ENCODE data around the gene KCNH1.

The KCNH1 gene

DNA sequence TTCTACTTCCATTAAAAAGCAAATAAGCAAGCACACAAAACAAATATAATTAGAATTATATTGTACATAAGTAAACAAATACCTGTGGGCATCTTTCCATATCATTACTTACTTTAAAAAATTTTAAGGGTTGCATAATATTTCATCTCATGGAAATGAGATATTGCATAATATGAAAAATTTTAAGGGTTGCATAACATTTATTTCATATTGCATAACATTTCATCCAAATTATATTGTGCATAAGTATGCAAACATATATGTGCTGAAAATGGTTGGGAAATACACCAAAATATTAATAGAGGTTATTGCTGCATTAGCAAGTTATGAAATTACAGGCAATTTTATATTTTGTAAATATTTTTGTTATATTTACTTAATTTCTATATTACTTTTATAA, 213.7 kb downstream of the KCNH1 start:
- no peak for TF ChIP-seq CTCF (IDR thresholded peaks at IDR 0.05; ENCODE audit: low read depth, low read length)
- DNase-seq (ENCODE audit: extremely low read depth, low read depth), result no peak

DNA sequence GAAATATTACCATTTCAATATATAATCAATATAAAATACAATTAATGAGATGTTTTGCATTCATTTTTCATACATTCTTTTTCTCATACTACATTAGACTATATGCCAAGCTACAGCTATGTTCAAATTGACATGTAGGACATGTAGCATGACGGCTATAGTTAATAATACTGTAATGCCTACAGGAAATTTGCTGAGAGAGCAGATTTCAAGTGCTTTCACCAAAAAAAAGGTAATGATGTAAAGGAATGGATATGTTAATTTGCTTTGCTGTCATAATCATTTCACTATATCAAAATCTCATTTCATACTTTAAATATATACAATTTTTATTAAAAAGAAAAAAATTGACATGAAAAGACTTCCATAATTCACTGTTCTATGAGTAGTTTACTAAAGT, 215.1 kb downstream of the KCNH1 start:
- no peak for DNase-seq (ENCODE audit: extremely low read depth, low read depth)
- TF ChIP-seq CTCF (IDR thresholded peaks at IDR 0.05; ENCODE audit: low read depth, low read length), result no peak

DNA sequence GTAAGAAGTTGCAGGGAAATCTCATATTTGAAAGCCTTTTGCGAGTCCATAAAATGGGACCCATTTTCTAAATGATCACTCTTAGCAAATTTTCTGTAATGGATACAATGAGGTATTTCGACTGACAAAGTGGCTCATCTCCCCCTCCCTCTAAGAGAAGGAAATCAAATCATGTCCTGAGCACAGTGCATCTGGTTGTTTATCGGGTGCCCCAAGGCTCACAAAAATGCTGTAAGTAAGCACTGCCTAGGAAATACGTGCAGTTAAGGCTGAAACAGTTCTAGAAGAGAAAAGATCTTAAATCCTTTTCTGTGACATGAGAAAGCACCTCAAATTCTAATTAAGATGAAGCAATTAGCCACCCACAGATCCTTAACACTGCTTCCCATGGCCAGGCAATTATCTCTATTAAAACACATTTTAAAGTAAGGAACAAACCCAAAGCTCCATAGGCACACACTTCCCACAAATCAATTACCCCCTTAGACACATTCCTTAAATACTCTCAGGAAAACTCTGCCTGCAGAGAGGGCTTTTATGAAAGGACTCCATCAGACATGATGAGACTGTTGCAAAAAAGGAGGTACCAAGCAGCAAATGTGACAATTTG, 216.3 kb downstream of the KCNH1 start:
- no peak for TF ChIP-seq CTCF (IDR thresholded peaks at IDR 0.05; ENCODE audit: low read depth, low read length)
- DNase-seq (ENCODE audit: extremely low read depth, low read depth), result no peak

DNA sequence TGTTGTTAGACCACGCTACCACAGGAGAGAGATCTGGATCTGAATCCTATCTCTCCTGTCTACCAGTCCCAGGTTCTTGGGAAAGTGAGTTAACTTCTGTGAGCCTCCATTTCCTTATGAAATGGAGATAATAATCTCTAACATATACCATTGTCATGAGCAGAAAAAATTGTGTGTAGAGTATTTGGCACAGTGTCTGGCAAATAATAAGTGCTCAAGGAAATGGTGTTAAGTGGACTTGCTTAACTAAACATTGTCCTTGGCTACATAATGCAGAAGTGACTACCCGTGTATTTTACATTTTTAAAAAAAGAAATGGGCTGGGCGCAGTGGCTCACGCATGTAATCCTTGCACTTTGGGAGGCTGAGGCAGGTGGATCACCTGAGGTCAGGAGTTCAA, 217.4 kb downstream of the KCNH1 start:
- DNase-seq (ENCODE audit: extremely low read depth, low read depth), result no peak
- no peak for TF ChIP-seq CTCF (IDR thresholded peaks at IDR 0.05; ENCODE audit: low read depth, low read length)

GRCh38 chr1:210915890-210916507, 217.9 kb downstream of the KCNH1 start:
- no peak for DNase-seq (ENCODE audit: extremely low read depth, low read depth)

GRCh38 chr1:210912752-210913151, 221.2 kb downstream of the KCNH1 start:
- DNase-seq (ENCODE audit: extremely low read depth, low read depth), result no peak
- TF ChIP-seq CTCF (IDR thresholded peaks at IDR 0.05; ENCODE audit: low read depth, low read length), result no peak

More at GRCh38 chr1:210915890-210916507, 217.9 kb downstream of the KCNH1 start:
- no peak for TF ChIP-seq CTCF (IDR thresholded peaks at IDR 0.05; ENCODE audit: low read depth, low read length)

GRCh38 chr1:210910020-210910575, 223.8 kb downstream of the KCNH1 start:
- DNase-seq (ENCODE audit: extremely low read depth, low read depth), result no peak
- TF ChIP-seq CTCF (IDR thresholded peaks at IDR 0.05; ENCODE audit: low read depth, low read length), result no peak

Measured in AG09319 (cell line).